NCI-H146 treated with DMSO at 0.1 percent for 48 hours (cell line): ENCODE measurements around the gene BIRC6.
"Not testable (repeated sequence)": the region's sequence is repeated elsewhere in the genome, so short reads cannot be mapped to it uniquely, and the experiment has no call there.

Experiments
- DNase-seq: peaks from one replicate; lab custom pipeline; 2025; ENCODE audit not compliant: unreplicated experiment; lab: John Stamatoyannopoulos, UW

Gene BIRC6

DNA sequence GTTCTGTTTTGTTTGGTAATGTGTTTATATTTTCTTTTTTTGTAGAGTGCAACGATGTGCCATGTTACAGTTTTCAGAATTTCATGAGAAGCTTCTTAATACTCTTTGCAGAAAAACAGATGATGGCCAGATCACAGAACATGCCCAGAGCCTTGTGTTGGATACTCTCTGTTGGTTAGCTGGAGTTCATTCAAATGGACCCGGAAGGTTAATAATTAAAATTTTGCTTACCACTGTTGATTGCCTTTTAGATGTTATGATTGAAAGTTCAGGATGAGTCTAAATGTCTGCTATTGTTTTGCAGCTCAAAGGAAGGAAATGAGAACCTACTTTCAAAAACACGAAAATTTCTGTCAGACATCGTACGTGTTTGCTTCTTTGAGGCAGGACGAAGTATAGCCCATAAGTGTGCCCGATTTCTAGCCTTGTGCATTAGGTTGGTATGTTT, 85.2 kb downstream of the BIRC6 start:
- no peak for DNase-seq

DNA sequence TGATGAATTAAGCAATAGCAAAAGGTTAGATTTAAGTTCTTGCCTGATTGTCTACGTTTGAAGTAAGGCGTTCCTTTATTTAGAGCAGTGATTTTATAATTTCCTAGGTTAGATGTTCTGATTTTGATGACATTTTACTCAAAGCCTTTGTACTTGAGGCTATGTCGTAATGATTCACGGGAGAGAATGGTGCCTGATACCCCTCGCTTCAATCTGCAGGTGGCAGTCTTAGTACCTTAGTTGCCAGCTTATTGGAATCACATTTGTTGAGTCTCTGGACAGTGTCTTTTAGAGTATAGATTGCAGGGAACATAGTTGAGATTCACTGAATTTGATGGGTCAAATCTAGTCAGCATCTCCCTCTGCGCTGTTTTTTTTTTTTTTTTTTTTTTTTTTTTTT, 89.5 kb downstream of the BIRC6 start:
- no peak for DNase-seq

DNA sequence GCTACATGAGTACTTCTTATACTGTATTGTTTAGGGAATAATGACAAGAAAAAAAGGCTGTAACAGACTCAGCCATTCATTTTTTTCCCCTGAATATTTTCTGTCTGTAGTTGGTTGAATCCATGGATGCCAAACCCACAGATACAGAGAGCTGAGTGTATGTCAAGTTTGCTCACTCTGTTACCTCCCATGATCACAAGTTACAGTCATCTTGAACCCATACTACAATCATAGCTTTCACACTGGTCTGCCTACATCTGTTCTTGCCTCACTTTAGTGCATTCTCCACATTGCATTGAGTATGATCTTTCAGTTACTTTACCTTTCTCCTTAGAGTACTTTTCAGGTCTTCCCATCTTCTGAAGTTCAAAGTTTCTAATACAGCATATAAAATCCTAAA, 94.0 kb downstream of the BIRC6 start:
- DNase-seq: no peak

DNA sequence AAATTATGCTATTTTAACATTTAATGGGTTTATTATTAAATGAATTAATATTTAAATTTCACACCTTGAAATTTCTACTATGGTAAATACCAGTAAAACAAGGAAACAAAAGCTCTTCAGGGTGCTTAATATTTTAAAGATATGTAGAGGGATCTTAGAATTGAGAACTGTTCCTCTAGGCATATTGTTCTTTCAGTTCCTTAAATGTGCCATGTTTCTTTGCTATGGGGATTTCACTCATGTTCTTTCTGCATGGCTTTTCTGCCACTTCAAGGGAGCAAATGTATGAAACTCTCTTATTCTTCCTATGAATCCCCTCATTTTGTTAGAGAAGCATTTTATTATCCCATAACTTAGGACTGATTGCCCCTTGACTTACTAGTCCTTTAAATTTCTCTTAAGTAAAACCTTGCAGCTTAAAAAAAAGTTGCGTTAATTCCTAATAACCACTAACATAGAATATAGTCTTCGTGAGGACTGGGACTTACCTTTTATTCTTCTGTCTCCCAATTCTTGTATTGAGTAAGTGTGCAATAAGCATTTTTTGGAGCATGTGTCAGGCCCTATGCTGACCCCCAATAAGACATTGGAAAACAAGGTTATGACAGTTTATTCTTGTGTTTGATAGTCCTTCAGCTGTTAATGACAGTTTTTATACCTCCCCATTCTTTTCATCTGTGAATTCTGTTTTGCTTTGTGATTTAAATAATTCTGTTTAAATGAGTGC, 95.7 kb downstream of the BIRC6 start:
- no peak for DNase-seq

DNA sequence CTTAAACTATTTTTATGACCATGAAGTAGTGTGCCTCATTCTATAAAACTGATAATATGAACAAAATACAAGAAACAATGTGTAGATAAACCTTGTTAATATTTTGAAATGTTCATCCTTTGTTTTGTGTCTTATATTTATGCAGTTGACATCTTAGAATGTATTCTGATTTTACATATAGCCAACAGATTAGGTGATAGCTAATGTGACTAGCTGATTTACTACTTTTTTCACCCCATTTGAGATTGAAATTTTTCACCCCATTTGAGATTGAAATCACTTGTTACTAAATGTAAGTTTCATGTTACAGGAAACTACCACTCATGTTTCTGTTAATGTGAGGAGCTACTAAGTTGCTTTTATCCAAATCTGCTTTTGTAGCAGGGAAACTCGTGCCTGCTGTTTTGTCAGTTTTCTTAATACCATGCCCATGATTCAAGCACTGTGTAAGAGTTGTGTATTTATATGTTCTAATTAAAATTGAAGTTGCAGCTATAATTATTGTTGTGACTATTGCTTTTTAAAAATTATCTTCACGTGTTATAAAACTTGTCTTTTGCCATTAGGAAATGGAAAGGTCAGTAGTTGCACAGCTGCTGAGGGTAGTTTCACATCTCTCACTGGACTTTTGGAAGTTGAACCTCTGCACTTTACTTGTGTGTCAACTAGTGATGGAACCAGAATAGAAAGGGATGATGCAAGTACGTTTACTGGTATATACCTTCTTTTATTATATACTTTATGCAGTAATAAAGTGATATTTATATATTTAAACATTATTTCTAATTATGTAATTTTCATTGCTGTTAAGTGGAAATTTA, 96.6 kb downstream of the BIRC6 start:
- DNase-seq: no peak

DNA sequence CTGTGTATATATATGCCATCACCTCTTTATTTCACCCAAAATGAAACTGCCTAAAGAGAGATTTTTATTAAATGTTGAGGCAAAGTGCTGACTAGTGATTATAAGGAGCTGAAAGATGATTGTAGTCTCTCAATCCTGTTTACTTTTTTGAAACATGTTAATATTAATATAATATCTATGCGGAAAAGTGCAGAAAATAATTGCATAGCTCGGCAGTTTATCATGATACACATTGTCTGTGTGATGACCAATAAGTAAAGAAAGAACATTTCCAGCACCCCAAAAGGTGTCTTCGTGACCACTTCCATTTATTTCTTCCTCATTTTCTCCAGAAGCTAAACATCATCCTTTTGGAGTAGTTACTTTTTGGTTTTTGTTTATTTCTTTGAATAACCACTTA, 99.0 kb downstream of the BIRC6 start:
- DNase-seq: no peak

DNA sequence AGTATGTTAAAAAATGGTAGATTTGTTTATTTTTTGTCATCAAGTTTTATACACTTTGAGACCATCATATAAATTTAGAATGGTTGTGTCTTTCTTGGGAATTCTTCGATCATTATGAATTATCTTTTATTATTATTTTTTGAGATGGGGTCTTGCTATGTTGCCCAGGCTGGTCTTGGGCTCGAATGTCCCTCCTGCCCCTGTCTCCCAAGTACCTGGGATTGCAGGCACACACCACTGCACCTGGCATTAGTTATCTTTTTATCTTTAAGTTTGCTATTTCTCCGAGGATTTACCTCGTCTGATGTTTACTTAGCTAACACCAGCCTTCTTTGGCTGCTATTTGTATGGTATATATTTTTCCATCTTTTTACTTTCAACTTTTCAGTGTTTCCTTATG, 100.0 kb downstream of the BIRC6 start:
- no peak for DNase-seq

DNA sequence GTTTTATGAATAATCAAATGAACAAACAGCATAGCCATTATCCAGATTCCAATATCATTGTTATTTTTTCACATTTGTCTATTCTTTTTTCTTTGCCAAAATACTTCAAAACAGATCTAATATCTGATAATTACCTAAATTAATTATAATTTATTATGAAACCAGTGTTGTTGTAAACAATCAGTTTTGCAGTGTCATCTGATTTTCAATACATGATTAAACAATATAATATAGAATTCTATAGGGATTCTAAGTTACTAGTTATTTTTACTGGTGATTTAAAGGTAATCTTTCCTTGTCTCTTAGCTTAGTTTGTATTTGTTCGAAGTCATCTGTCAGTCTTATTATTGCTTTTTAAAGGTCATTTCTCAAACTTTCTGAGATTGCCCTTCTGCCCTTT, 101.0 kb downstream of the BIRC6 start:
- DNase-seq: no peak

DNA sequence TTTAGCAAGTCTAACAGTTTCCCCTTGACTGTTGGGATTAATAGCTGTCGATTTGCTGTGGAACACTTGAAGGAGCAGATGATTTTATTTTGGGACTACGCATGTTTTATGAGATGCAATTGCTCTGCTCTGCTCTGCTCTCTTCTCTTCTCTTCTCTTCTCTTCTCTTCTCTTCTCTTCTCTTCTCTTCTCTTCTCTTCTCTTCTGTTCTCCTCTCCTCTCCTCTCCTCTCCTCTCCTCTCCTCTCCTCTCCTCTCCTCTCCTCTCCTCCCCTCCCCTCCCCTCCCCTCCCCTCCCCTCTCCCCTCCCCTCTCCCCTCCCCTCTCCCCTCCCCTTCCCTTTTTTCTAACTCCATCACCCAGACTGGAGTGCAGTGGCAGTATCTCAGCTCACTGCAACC, 104.0 kb downstream of the BIRC6 start:
- not testable (repeated sequence) for DNase-seq

DNA sequence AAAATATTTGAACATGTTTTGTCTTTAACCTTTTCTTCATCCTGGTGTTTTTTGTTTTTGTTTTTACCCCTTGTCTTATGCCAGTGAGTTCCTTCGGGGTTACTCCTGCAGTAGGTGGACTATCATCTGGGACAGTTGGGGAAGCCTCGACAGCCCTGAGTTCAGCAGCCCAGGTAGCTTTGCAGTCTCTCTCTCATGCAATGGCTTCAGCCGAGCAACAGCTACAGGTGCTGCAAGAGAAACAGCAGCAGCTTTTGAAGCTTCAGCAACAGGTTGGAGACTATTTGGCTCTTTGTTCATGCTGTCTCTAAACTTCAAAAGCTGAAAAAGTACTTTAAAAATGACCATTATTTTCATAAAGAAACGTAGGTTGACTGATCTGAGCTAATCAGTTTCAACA, 106.3 kb downstream of the BIRC6 start:
- no peak for DNase-seq

DNA sequence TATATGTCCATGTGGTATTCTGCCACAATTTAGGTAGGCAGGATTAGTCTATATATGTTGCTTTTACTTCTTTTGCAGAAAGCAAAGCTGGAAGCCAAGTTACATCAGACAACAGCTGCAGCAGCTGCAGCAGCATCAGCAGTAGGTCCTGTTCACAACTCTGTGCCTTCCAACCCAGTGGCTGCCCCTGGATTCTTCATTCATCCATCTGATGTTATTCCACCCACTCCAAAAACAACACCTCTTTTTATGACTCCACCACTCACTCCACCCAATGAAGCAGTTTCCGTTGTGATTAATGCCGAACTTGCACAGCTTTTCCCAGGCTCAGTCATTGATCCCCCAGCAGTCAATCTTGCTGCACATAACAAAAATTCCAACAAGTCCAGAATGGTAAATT, 107.6 kb downstream of the BIRC6 start:
- DNase-seq: no peak

DNA sequence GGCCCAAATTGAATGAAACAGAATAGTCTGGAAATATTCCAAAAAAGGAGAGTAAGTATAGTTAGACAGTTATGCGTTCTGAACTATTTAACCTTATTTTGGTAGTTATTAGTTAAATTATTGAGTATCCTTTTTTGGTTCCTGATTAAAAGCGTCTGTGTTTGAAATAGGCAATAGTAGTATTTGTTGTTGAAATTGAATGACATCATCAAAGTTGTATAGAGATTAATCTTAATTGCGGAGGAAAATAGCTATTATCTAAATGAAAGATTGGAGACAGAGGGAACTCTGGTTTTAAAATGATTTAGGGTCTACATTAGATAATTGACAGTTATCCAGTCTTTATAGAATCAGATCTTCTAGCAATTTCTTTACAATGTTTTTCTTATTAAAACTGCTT, 115.8 kb downstream of the BIRC6 start:
- DNase-seq: no peak

DNA sequence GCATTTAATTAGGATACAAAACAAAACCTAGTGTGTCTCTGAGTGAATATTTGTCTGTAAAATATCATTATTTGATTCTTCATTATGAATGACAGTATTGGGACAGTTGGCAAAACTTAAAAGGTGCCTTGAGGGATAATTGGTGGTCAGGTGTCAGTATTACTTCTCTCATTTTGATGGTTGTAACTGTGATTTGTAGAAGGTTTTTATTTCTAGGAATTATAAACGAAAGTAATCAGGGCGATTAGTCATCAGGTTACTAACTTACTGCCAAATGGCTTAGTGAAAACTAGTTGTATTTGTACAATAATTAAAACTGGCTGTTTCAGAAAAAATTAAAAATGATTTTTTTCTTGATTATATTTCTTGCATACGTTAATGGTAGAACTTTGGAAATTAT, 117.6 kb downstream of the BIRC6 start:
- DNase-seq: no peak

DNA sequence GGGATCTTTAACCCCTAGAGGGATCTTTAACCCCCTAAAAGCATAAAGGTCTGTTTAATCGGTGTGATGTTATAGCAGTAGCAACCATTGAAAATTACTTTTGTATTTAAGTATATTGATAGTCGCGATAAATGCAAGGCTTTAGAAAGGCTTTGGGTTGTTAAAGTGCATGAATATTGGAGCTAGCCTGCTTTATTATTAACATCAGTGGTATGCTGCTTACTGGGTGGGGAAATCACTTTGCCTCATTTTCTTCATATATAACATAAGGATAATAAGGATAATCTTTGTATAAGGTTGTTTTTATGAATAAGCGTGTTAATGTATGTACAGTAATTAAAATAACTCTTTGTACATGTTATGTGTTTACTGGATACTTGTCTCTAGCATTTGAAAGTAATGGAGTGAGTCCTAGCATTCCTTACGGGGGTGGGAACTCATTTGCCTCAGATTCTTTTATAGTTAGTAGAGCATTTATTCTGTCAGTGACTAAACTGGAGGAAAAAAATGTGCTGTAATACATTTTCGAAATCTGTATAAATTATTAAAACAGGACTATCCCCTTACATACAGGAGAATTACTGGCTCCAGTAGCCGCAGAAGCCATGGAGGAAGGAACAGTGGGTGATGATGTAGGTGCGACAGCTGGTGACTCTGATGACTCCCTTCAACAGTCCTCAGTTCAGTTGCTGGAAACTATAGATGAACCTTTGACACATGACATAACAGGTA, 122.2 kb downstream of the BIRC6 start:
- no peak for DNase-seq

DNA sequence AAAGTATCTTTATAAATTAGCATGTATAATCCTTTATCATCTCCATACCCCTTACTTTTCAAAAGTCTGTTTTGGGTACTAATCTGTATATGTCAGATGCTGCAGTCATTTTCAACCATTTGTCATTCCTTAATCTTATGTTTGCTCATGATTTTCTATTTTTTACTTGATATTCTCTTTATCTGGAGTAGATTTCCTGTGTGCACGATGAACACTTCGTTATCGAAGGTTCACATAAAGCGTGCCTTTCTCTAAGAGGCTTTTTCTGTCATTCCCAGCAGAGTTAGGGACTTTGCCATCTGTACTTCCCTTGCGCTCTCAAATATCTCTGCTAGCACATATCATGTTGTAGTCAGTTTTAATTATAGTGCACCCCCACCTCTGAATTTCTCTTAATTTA, 123.2 kb downstream of the BIRC6 start:
- no peak for DNase-seq

DNA sequence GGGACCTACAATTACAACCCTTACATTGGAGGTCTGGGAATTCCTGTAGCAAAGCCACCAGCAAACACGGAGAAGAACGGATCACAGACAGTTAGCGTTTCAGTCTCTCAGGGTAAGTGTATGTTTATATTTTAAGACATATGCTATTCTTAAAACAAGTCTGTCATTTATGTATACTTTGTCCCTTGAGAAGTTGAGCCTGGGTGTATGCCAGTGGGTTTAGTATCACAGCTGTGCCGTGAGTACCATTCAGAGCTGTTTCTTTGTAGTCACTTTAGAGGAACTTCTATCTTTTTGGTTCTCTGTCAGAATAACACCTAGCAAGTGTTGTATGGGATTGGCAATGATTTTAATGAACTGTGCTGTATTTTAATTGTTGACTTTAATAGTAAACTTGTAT, 125.6 kb downstream of the BIRC6 start:
- DNase-seq: no peak

DNA sequence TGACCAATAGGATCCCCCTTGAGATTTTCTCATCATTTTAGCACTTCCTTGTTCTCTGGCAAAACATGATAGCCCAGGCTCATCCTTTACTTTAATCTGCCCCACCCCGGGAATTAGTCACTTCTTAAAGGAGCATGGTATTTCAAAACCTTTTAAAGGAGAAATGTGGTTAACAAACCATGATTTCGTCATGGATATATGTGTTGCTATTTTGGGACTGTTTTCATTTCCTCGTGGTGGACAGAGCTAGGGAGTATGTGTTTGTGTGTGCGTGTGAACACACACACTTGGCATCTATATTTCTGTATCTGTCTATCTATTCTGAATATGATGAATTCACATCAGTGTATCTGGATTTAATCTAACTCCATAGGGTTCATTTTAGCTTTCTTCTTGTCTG, 128.1 kb downstream of the BIRC6 start:
- DNase-seq: no peak

DNA sequence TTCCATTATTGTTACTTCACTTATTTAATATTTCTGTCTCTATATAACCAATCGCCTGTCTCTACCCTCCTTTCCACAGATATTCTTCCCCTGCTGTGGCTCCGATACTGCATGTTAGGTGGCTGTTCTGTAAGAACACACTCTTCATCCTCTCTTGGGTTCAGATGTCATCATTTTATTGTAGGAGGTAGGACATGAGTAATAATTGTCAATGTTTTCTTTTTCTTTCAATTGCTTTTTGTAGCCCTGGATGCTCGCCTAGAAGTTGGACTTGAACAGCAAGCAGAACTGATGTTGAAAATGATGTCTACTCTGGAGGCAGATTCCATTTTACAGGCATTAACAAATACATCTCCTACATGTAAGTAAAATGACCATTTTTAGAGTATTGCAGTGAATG, 128.6 kb downstream of the BIRC6 start:
- DNase-seq: no peak

DNA sequence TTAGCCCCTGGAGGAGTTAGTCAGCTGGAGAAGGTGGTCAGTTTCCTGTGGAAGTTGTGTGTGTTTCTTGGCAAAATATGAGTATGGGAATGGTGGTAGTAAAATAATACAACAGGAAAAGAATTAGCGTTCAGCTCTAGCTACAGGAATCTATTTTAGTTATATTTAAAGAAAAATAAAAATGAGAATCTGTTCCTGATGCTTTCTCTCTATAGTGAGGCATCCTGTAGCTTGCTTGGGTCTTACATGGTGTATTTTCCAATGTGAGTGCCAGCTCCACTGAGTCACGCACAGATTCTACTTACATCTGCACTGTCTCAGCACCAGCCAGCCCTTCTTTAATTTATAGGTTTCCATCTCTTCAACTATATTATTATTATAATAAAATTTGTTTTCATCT, 132.2 kb downstream of the BIRC6 start:
- DNase-seq: no peak

DNA sequence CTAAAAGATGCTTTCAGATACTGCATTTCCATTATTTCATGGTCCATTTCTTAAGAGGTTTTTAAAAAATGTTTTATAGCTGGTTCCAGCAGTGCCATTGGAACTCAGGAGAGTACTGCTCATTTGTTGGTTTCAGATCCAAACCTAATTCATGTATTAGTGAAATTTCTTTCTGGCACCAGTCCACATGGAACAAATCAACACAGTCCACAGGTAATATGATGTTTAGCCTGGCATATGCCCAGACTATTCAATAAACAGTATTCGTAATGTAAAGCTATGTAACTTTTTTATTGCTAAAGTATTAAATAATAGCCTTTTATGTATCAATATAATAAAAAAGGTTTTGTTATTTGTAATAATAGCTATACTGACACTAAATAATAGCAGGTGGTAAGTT, 134.5 kb downstream of the BIRC6 start:
- no peak for DNase-seq

DNA sequence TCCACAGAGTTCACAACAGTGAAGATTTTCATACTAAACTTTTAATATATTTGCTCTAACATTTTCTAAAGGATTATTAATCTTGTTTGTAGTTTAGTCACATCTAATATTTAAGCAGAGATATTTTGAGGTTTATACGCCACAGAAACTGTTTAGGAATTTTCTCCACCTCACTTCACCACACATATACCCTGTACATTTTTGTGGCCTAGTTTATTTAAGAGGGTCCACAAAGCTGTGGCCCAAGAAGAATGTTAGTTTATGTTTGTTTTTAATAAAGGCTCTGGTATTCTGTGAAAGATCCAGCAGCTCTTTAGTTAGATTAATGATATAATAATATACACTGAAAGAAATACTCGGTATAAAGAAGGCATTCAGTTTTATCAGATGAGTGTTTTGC, 138.3 kb downstream of the BIRC6 start:
- no peak for DNase-seq

DNA sequence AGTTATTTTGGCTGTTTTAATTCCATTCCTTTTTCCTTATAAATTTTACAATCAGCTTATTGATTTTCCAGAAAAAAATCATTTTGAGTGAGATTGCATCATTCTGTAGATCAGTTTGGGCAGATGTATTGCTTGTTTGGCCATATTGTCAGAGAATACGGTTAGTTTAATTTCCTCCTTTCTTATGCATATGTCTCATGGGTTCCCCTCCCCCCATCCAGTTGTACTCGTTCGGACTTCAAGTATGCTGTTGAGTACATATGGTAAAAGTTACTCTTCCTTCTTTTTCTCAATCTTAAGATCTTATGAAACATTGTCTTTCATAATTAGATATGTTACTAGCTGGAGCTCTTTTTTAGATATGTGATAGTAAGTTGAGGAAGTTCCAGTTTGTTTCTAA, 139.8 kb downstream of the BIRC6 start:
- no peak for DNase-seq
